ENCODE data around the gene E2F4.

DNA sequence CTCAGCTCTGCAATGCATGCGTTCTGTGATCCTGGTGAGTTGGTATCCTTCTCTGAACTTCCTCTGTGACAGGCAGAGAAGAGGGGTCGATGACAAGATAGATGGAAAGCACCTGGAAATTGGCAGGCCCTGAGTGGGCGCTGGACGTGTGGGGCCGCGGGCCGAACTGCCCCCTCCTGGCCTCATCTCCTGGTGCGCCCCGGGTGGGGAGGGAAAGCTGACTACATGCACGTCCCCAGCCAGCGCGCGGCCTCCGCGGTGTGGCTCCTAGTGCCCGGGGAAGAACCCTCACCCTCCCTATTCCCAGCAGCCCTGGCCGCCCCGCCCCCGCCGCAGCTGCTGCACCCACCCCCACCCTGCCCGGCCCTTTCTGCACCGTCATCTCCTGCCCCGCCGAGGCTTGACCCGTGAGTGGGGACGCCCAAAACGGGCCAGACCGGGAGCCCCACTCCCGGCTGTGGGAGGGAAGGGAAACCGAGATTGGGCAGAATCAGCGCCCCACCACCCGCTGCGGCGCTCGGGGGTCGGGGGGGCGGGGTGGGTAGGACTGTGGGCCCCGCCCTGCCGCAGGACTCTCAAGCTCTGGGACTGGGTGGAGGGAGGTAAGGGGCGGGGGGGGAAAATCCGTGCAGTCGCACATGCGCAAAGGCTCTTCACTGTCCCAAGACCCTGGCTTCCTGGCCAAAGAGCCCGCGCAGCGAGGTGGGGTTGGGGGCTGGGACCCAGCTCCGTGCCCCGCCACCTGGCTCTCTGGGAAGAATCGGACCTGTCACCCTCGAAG is 21.6 kb upstream of the E2F4 start, which contains the start of gene NOL3:
- TF ChIP-seq, protein P1, sequence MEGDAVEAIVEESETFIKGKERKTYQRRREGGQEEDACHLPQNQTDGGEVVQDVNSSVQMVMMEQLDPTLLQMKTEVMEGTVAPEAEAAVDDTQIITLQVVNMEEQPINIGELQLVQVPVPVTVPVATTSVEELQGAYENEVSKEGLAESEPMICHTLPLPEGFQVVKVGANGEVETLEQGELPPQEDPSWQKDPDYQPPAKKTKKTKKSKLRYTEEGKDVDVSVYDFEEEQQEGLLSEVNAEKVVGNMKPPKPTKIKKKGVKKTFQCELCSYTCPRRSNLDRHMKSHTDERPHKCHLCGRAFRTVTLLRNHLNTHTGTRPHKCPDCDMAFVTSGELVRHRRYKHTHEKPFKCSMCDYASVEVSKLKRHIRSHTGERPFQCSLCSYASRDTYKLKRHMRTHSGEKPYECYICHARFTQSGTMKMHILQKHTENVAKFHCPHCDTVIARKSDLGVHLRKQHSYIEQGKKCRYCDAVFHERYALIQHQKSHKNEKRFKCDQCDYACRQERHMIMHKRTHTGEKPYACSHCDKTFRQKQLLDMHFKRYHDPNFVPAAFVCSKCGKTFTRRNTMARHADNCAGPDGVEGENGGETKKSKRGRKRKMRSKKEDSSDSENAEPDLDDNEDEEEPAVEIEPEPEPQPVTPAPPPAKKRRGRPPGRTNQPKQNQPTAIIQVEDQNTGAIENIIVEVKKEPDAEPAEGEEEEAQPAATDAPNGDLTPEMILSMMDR (IDR thresholded peaks at IDR 0.05; ENCODE audit: insufficient read depth, low read depth, low read length), result no peak
- TF ChIP-seq EZH2 (IDR thresholded peaks at IDR 0.05; ENCODE audit: insufficient read depth, low read length), result no peak
